GM19099 (cell line): ENCODE results near the gene ZNF438.

Experiments used
- POLR2A ChIP-seq: IDR thresholded peaks from 3 replicates; pipeline ENCODE4 v1.6.1; 2011; ENCODE audit warnings: low read depth; ENCODE audit not compliant: insufficient read length; ENCODE audit errors: extremely low read depth

Gene ZNF438

DNA sequence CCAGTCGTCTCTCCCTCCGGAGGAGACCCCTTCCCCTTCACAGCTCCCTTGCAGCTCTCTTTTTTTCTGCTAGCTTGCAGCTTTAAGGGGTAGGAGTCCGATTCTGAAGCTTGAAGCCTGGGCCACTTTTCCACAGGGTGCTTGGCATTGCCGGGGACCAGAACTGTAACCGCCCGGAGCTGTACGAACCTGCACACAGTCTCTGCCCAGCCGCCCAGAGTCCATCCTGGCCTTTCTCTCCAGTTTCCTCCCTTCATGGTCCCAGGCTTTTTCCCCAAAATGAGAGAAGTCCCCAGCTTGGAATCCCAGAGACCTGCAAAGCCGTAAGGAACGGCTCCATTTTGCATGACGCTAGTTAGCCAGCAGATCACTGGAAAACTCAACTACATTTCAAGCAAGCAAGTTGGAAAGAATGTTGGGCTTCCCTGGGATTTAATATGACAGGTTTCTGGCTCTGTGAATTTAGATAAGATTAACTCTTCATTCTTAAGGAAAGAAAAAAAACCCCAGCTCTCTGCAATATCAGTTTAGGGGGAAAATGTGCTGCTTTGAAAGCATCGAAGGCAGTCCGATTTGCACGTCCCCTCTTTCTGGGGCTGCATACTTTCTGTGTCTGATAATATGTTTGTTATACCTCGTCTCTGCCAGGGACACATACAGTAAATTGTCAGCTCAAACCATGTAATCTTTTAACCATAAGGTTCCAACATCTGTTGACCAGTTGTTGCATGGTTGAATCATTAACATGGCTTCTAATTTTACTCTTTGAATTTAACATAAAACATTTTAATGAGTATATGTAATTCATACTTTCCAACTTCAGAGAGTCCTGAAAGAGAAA lies 212.1 kb downstream of the ZNF438 start:
- TF ChIP-seq POLR2A = no peak

DNA sequence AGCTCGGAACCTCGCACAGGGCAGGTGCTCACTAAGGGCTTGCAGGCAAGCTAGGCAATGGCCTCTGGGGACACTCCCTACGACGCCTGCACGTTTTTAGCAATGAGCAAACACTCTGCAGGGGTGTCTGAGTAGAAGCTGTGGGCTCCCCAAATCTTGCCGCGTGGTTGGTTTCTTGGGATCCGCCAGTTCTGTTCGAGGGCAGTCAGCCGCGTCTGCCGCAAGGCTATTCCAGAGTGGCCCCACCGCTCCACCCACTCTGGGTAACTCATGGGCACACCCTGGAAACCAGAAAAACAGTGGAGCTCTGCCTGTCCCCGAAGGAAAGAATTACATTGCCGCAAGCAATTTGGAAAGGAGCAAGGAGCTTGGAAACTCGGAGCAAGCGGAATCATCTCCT lies 212.8 kb downstream of the ZNF438 start:
- no peak for TF ChIP-seq POLR2A

DNA sequence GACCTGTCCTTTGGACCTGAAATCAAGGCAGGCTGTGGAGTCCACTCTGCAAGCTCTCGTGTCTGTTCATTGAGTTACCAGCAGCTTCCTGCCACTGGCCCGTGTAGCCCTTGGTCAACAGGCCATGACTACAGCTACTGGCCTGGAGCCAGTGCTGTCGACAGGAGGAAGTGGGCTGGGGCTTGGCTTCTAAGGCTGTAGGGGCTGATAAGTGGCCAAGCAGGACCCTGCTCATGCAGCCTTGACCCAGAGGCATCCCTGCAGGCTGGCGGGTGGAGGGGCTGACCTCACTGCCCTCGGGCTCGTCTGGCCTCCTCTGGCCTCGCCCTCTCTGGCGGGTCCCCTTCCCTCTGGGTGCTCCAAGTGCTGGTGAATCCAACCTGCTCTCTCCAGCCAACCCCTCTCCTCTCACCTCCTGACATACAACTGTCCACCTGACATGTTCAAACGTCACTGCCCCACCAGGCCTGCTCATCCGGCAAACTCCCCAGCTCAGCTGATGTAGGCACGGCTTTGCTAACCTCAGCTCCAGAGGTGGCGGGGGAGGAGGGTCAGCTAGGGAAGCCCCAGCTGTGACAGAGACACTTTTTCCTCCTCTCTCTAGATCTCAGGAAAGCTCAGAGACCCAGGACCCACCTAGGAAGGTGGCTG lies 213.5 kb downstream of the ZNF438 start:
- TF ChIP-seq POLR2A = no peak

DNA sequence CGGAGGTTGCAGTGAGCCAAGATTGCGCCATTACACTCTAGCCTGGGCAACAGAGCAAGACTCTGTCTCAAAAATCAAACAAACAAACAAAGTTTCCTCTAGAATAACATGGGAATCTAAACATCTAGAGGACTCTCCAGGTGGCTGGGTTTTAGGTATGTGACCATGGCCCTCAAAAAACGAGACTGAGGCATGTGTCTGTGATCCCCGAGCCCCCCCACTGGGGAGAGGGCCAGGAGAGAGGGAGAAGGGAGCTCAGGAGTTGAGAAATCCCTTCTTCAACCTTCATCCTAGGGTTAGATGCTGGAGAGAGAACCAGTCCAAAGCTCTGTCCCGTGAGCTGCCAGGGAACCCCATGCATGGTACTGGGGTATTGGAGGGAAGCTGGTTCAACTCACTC lies 214.1 kb downstream of the ZNF438 start:
- no peak for TF ChIP-seq POLR2A

DNA sequence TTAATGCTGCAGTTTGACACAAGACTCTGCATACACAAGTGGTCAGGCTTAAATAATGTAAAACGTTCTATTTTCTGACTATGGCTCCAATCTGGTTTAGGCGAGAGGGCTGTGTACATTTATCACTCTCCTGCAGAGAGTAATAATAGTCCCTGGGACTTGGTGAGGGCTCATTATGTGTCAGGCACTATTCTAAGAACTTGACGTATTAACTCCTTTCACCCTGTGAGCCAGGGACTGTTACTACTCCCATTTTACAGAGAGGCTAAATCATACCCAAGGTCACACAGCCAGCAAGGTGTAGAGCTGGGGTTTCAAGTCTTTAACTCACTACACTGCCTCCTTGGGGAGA lies 214.9 kb downstream of the ZNF438 start:
- TF ChIP-seq POLR2A = no peak

DNA sequence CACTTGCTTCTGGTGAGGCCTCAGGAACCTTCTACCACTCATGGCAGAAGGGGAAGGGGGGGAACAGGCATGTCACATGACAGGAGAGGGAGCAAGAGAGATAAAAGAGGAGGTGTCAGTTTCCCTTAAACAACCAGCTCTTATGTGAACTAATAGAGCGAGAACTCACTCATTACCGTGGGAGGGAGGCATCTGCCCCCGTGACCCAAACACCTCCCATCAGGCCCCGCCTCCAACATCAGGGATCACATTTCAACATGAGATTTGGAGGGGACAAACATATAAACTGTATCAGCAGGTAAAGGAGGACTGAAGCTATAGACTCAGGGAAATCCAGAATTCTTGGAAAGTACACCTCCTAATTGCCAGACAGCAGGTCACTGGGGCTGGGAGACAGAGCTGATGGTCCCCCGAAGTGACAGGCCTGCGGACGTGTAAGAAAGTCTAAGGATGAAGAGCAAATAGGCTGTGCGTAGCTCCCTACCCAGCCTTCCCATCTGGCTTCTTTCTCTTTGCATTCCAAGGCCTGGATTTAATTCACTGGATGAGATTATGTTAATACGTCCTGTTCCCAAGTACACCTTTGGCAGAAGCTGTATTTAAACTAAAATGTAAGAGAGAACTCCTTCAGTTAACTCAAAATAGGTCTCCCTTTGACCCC lies 215.4 kb downstream of the ZNF438 start:
- no peak for TF ChIP-seq POLR2A

DNA sequence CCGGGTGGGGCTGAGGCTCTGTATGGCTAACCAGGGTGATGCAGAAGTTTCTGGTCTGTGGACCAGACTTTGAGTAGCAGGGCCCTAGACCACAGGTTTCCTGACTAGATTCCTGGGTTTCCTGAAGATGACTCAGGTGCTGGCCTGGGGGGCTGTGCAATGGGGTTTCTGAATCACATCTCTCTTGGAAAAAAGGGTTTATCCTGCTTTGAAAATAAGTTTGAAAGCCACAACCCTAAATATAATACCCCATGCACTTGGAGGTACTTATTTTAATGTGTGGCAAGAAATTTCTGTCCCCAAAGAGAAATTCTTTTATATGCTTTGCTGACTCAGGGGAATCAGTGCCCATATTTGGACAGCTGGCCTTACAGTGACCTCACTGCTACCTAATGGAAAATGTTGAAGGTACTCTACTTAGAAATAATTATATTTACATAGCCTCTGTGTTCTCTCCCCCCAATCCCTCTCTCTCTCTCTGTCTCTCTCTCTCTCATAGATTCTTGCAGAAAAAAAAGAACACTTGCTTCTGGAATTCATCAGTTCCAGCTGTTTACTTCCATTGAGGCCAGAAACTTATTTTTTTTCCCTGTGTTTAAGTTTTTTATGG lies 217.7 kb downstream of the ZNF438 start:
- no peak for TF ChIP-seq POLR2A

DNA sequence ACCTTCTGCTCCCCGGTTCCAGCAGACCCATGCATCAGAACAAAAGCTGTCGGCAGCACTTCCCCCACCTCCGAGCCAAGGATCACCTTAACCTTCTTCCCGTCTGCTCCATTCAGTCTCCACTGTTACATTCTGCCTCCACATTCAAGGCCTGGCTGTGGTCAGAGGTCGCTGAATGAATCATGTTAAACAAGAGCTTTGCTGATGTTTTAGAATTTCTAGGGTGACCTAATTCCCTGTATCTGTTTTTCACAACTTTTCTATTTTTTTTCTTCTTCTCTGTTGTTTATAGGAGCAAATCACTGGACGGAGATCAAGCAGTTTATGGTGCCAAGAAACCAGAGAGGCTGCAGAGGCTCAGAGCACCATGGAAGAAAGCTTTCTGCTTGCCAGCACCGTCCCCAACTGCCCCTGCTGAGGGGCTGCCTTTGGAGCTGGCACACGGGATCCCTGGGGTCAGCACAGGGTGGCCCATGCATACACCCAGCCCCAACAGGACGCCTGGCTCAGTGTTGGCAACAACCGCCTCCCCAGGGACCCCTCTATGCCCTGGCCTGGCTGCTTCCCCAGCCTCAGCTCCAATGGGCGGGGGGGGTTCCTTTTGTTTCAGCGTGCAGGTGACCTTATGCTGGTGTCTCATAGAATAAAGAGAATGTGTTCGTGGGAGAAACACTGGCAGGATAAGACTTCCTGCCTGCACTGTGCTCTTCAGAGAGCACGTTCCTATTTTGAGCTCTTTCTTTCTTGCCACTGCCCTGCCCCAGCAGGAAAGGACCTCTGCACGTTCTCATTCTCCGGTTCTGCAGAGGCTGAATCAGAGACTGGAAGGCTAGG lies 219.4 kb downstream of the ZNF438 start:
- TF ChIP-seq POLR2A = no peak

DNA sequence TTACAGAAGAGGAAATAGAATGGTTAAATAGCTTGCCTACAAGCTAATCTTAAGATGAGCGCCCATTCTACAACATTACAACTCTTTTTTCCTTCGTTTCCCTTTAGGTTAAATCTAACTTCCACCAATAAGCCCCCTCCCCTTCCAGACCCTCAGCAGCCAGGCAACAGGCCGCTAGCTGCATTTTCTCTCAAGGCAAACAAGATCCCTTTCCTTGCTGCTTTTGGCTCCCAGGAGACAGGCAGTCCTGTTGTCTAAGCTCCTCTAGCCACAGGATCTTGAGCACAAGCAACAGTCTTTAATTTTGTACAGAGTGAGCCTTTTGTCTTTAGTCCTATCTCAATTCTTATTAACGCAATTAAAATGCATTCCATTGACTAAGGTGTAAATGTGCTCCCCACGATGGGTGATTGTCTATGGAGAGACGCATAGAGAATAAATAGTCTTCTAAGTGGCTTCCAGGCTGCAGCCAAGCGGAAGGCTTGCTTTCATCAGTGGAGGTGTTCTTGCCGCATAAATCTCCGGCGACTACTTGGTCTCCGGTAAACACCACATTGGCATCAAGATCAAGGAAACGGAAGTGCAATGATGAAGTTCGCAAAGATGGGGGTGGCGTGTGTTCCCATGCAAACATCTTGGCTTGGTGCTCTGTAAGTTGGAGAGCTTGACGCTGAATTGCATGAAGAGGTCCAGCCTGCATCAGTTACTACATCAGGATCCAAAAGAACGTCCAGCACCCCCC lies 220.2 kb downstream of the ZNF438 start:
- no peak for TF ChIP-seq POLR2A

DNA sequence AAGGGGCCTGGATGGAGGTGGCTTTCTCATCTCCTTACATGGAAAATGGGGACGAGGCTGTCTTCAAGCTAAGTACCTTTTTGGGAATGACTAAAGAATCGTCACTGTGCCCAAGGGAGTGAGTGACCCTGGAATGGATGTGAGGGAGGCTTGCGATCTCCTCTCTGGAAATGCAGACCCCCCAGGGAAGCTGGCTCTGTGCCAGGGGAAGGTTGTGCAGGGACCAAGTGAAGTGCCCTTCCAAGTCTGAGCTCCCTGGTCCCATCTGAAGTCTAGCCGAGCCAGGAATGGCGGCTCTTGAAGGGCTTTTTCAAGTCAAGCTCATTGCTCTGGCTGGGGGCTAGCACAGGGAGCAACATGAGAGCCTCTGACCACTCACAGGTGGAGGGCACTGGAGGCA lies 221.2 kb downstream of the ZNF438 start:
- no peak for TF ChIP-seq POLR2A

DNA sequence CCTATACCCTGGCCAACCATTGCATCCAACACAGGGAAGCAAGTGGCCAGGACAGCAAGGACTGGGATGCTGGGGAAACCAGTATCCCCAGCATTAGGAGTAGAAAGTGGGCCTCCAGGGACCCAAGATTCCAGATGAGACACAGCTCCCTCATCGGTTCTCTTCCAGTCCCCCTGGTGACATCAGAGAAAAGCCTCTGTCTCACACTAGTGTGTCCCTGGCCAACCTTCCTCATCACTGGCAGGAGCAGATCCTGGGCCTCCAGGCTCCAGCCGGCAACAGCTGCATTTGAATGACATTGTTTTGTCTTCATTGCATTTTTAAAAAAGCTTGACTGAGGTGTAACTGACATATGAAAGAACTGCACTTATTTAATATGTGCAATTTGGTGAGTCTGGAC lies 224.8 kb downstream of the ZNF438 start:
- TF ChIP-seq POLR2A = no peak

DNA sequence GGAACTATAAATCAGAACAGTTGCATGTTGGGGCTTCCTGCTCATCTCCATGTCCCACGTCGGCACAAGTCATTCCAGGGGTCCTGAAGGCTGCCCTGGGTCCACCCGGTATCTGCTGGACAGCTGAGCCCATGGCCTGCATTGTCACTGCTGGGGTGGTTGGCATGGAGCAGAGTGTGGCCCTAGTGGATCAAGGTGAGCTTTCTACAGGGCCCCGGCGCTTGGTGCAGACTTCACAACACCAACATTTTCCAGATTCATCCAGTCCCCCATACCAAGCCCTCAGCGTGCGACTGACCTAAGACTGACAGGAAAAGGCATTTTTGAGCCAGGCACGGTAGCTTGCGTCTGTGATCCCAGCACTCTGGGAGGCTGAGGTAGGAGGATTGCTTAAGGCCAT lies 226.6 kb downstream of the ZNF438 start:
- TF ChIP-seq POLR2A = no peak

DNA sequence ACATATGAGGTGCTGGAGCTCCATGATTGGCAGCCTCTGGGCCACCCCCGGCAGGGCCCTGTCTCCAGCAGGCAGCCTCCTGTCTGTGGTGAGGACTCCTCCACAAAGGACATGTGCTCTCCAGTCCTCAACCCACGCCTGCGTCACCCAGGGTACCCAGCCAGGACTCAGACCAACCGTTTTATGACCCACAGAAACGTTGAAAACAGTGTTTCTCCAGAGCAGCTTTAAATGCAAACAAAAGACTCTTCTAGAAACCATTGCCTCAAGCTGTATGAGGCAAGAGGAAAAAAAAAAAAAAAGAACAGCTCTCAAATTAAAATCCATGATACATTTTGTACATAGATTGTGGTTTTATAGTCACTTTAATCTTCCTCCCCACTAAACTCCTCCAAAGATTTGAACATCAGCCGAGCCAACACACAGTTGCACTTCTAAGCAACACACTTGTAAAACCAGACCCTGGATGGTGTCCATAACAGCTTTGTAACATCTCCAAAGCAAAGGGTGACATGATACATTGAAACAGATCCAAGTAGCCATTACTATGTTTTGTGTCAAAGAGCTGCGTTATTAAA lies 227.1 kb downstream of the ZNF438 start:
- no peak for TF ChIP-seq POLR2A

DNA sequence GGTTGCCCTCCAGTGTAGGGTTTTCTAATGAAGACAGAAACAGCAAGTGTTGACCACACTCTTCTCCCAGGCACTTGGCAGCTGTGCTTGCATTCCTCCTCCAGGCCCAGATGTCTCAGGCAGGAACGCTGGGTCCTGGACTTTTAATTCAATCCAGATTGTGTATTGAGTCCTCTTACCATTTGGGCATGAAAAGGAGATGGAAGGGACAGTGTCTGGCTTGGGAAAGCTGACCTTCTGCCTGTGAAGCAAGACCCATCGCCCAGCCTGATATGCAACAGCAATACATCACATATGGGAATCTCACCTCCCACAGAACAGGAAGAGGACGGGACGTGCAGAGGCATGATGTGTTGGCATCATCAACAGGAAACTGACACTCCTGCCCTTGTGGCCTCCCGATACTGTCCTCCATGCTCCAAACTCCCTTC lies 227.8 kb downstream of the ZNF438 start:
- TF ChIP-seq POLR2A = no peak
